ENCODE results near the gene DNAJB6.

DNA sequence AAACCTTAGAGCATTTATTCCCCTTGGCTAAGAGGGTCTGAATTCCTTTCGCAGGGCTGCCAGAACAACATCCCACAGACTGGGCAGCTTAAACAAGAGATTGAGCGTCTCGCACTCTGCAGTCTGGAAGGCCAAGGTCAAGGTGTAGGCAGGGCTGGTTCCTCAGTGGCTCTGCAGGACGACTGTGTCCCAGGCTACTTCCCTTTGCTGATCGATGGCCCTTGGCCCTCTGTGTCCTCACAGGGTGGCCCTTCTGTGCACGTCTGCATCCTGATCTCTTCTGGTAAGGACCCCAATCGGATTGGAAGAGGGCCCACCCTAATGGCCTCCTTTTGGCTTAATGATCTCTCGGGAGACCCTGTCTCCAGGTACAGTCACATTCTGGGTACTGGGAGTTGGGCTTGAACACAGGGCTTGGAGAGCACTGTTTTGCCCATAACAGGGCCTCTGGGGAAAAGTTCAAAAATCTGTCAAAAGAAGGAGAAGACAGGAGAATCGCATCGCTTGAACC lies 35.1 kb upstream of the DNAJB6 start:
- TF ChIP-seq, protein P1, sequence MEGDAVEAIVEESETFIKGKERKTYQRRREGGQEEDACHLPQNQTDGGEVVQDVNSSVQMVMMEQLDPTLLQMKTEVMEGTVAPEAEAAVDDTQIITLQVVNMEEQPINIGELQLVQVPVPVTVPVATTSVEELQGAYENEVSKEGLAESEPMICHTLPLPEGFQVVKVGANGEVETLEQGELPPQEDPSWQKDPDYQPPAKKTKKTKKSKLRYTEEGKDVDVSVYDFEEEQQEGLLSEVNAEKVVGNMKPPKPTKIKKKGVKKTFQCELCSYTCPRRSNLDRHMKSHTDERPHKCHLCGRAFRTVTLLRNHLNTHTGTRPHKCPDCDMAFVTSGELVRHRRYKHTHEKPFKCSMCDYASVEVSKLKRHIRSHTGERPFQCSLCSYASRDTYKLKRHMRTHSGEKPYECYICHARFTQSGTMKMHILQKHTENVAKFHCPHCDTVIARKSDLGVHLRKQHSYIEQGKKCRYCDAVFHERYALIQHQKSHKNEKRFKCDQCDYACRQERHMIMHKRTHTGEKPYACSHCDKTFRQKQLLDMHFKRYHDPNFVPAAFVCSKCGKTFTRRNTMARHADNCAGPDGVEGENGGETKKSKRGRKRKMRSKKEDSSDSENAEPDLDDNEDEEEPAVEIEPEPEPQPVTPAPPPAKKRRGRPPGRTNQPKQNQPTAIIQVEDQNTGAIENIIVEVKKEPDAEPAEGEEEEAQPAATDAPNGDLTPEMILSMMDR (IDR thresholded peaks at IDR 0.05; ENCODE audit: low read depth, low read length) = no peak
- TF ChIP-seq EZH2phosphoT487 (IDR thresholded peaks at IDR 0.05; ENCODE audit: low read depth) = no peak
